GM13976 (cell line): ENCODE data around the gene FAM241A.

ENCODE experiments used
- DNase-seq: peaks from one replicate; pipeline ENCODE4 v3.0.0; 2012; ENCODE audit warnings: low spot score
- in situ Hi-C: fragments of 300-500 bp; cut with MboI; formaldehyde crosslinking; loops from one replicate; pipeline ENCODE4 v1.12.0; 2022; ENCODE audit warnings: low sequenced_read_pairs, mixed read lengths, inconsistent platforms; ENCODE audit not compliant: unreplicated experiment
- TF ChIP-seq, protein P1 (sequence below): IDR thresholded peaks from 2 replicates; pipeline ENCODE4 v1.5.1; 2012; ENCODE audit warnings: borderline replicate concordance, mild to moderate bottlenecking; ENCODE audit not compliant: insufficient read depth; ENCODE audit errors: extremely low read depth, missing control alignments, control extremely low read depth

The FAM241A gene

DNA sequence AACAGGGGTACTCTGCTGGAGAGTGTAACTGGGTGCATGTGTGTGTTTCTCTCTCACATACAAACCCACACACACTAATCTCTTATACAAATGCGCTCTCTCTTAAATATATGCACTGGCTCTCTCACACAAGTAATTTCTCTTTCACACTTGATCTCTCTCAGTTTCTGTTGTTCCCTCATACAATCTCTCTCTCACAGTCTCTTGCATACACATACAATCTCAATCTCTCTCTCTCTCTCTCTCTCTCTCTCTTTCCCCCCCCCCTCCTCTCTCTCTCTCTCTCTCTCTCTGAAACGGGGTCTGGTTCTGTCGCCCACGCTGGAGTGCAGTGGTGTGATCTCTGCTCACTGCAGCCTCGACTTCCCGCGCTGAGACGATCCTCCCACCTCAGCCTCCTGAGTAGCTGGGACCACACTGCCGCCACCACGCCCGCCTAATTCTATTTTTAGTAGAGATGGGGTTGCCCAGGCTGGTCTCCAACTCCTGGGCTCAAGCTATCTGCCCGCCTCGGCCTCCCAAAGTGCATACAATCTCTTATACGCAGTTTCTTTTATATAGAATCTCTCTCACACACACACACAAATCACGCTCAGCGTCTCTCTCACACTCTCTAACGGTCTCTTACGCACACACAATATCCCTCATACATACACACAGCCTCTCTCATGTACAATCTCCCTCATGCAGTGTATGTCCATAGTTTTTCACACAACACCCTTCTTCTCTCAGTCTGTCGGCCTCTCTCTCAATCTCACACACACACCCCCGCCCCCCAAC lies 518 bp upstream of the FAM241A start:
- DNase-seq = no peak
- TF ChIP-seq, protein P1, sequence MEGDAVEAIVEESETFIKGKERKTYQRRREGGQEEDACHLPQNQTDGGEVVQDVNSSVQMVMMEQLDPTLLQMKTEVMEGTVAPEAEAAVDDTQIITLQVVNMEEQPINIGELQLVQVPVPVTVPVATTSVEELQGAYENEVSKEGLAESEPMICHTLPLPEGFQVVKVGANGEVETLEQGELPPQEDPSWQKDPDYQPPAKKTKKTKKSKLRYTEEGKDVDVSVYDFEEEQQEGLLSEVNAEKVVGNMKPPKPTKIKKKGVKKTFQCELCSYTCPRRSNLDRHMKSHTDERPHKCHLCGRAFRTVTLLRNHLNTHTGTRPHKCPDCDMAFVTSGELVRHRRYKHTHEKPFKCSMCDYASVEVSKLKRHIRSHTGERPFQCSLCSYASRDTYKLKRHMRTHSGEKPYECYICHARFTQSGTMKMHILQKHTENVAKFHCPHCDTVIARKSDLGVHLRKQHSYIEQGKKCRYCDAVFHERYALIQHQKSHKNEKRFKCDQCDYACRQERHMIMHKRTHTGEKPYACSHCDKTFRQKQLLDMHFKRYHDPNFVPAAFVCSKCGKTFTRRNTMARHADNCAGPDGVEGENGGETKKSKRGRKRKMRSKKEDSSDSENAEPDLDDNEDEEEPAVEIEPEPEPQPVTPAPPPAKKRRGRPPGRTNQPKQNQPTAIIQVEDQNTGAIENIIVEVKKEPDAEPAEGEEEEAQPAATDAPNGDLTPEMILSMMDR = no peak
- in situ Hi-C loops = no loop called here

DNA sequence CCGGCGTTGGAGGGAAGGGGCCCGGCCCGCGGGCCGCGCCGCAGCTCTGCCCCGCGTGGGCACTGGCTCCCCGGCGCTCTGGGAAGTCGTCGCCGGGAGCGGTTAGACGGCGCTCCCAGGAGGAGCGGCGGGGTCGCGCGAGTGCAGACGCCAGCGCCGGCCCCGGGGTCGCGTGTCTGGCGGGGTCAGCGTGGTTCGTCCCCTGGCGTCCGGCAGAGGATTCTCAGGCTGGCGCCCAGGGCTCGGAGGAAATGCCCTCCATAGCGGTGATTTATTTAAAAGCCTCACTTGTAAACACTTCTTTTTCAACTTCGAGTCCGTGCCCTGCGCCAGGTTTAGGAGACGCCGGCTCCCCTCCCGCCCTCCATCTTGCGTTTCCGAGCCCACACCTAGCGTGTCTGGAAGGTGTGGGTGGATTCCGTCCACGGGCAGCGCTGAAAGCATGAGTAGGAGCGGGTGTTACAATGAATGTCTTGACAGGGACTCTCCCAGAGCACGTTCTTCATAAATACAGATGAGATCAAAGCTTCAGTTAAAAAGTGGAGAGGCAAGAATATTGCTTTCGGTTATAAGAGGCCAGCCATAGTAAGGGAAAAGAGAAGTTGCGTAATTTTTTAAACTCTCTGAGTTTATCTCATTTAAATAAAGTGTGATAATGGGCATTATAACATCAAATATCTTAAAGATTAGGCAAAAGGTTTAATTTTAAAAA lies 692 bp downstream of the FAM241A start:
- in situ Hi-C loops = no loop called here
- TF ChIP-seq, protein P1 = no peak
- DNase-seq = peak; percentile 79

GRCh38 chr4:112146502-112146813 lies 1.2 kb downstream of the FAM241A start:
- no peak for DNase-seq
- TF ChIP-seq, protein P1 = no peak
- in situ Hi-C loops = no loop called here

GRCh38 chr4:112147697-112148096 lies 2.4 kb downstream of the FAM241A start:
- in situ Hi-C loops = no loop called here
- TF ChIP-seq, protein P1 = no peak
- DNase-seq = no peak

- no peak for DNase-seq
- TF ChIP-seq, protein P1 = no peak
- in situ Hi-C loops = no loop called here
Measured at GRCh38 chr4:112150920-112151319, 5.7 kb downstream of the FAM241A start.

DNA sequence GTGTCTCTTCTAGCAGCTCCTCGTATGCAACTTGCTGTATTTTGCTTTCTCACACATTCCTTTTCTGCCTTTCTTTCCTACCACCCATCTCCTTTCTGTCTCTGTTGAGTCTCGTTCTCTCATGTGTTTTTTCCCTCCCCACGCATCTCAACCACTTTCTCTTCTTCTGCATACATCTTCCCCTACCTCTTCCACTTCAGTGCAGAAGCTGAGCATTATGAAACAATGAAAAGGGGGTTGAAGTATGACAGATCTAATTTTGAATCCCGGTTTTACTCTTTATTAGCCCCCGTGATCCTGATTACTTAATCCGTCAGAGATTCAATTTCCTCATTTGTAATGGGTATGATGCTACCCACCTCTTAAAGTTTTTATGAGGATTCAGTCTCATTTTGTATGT lies 7.3 kb downstream of the FAM241A start:
- in situ Hi-C loops = no loop called here
- no peak for DNase-seq
- TF ChIP-seq, protein P1 = no peak
